Measurements from ENCODE around the gene WNT3A.
A peak's percentile ranks its signal among the peaks of the same experiment; 100 is the strongest.

Gene WNT3A

GRCh38 chr1:228097333-228098081 lies 90.7 kb downstream of the WNT3A start:
- no peaks in the 10 kb centered on the region for H3K4me1 ChIP-seq
- TF ChIP-seq CTCF (IDR thresholded peaks at IDR 0.05; ENCODE audit: low read depth, low read length), result no peak
- peaks cover 13% of the 10 kb centered on the region for H3K9me3 ChIP-seq
- H3K27me3 ChIP-seq, result no peaks in the 10 kb centered on the region
- peaks cover 62% of the 10 kb centered on the region for H3K36me3 ChIP-seq
- no peak for DNase-seq
- H3K4me3 ChIP-seq (ENCODE audit: low read depth, low read length), result no peak overlapping the region

DNA sequence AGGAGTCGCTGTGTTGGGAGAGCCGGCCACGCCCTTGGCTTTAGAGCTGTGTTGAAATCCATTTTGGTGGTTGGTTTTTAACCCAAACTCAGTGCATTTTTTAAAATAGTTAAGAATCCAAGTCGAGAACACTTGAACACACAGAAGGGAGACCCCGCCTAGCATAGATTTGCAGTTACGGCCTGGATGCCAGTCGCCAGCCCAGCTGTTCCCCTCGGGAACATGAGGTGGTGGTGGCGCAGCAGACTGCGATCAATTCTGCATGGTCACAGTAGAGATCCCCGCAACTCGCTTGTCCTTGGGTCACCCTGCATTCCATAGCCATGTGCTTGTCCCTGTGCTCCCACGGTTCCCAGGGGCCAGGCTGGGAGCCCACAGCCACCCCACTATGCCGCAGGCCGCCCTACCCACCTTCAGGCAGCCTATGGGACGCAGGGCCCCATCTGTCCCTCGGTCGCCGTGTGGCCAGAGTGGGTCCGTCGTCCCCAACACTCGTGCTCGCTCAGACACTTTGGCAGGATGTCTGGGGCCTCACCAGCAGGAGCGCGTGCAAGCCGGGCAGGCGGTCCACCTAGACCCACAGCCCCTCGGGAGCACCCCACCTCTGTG lies 91.6 kb downstream of the WNT3A start:
- Histone ChIP-seq H3K27me3 (no peaks in the 10 kb centered on the region), H3K4me3 (ENCODE audit: low read depth, low read length) (no peak overlapping the region), H3K9me3 (peaks cover 9% of the 10 kb centered on the region), H3K36me3 (peaks cover 55% of the 10 kb centered on the region), H3K4me1 (no peaks in the 10 kb centered on the region)
- no peak for DNase-seq
- TF ChIP-seq CTCF (IDR thresholded peaks at IDR 0.05; ENCODE audit: low read depth, low read length), result no peak

DNA sequence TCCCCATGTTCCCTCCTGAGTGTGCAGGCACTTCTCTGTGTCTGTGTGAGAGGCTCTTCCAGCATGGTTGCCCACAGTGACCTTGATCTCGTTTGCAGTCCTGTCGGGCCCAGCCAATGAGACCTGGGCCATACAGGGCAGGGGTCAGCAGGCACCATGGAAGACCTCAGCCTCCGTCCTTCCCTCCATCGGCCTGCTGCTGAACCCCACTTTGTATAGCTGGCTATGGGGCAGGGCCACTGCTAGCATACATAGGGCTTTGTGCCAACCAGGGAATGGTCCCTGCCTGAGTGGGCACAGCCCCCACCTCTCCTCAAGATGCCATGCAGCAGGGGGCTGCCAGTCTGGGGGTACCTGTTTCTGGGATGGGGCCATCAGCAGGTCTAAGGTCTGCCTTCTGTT lies 92.5 kb downstream of the WNT3A start:
- H3K4me3 ChIP-seq (ENCODE audit: low read depth, low read length), result no peak overlapping the region
- H3K36me3 ChIP-seq, result peaks cover 51% of the 10 kb centered on the region
- no peak for DNase-seq
- no peaks in the 10 kb centered on the region for H3K27me3 ChIP-seq
- no peak for TF ChIP-seq CTCF (IDR thresholded peaks at IDR 0.05; ENCODE audit: low read depth, low read length)
- peaks cover 6% of the 10 kb centered on the region for H3K9me3 ChIP-seq
- no peaks in the 10 kb centered on the region for H3K4me1 ChIP-seq

DNA sequence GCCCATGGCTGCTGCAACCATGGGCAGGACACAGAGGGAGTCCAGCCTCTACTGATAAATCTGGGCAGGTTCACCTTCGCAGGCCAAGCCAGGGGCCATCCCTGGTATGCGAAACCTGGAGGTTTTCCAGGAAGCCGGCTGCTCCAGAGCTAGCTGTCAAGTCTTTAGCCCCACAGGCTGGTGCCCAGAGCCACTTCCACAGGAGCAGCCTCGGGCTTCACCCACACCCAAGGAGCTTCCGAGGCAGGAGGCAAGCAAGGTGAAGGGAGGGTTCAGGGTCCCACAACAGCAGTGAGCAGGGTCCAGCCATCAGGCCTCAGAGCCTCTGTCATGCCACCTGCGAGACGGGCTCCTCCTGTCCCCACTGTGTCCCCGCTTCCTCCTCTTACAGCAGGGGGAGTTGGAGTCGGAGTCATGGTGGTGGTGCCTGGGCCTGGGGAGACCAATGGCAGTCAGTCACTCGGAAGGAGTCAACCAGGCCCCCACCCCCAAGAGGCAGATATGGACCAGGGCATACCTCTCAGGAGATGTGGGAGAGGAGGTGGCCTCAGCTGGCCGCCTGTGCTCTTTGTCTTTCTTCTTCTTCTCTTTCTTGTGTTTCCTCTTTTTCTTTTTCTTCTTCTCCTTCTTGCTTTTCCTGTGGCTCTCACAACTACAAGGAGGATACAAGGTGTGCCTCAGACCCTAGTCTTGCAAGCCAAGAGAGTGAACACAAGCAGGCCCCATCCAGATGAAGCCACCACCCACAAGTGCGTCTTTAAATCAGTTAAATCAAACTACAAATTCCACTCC lies 94.2 kb downstream of the WNT3A start:
- peaks cover 40% of the 10 kb centered on the region for H3K36me3 ChIP-seq
- TF ChIP-seq CTCF (IDR thresholded peaks at IDR 0.05; ENCODE audit: low read depth, low read length), result no peak
- no peaks in the 10 kb centered on the region for H3K9me3 ChIP-seq
- no peaks in the 10 kb centered on the region for H3K27me3 ChIP-seq
- H3K4me1 ChIP-seq, result no peaks in the 10 kb centered on the region
- H3K4me3 ChIP-seq (ENCODE audit: low read depth, low read length), result peak overlapping the region; percentile 68
- no peak for DNase-seq

GRCh38 chr1:228101614-228101993 lies 94.8 kb downstream of the WNT3A start:
- Histone ChIP-seq H3K4me1 (no peaks in the 10 kb centered on the region), H3K9me3 (no peaks in the 10 kb centered on the region), H3K4me3 (ENCODE audit: low read depth, low read length) (peak overlapping the region; percentile 68), H3K36me3 (peaks cover 42% of the 10 kb centered on the region), H3K27me3 (no peaks in the 10 kb centered on the region)
- DNase-seq, result no peak
- no peak for TF ChIP-seq CTCF (IDR thresholded peaks at IDR 0.05; ENCODE audit: low read depth, low read length)
